B cell (primary cell): Measurements from ENCODE around the gene TRAP1.

Experiments
- CTCF ChIP-seq: fragments of 200-600 bp; IDR thresholded peaks from one replicate; pipeline ENCODE4 v1.8.0; 2022; ENCODE audit warnings: antibody characterized with exemption, mild to moderate bottlenecking
- EZH2 ChIP-seq: IDR thresholded peaks from 2 replicates; pipeline ENCODE4 v1.6.1; 2012; ENCODE audit warnings: borderline replicate concordance, low read depth, mild to moderate bottlenecking, moderate library complexity, low read length; ENCODE audit not compliant: insufficient read depth, poor library complexity, severe bottlenecking

DNA sequence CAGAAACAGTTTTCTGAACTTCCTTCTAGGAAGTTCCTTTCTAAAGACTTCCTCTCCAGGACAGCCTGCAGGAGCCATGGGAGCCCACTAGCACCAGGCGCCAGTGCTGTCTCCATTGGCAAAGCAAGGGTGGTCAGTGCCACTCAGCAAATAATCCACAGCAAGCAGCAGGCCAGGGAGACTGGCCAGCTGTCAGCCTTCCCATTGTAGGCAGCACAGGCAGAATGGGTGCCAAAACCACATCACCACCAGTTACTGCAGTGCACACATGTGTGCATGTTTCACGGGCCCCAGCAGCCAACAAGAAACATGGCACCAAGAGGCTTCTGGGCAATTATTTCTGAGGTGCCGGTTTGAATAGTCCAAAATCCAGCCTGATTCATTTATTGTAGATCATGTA, 36.1 kb downstream of the TRAP1 start:
- TF ChIP-seq CTCF: no peak
- no peak for TF ChIP-seq EZH2
